Heart right ventricle (tissue), 16 donors: ENCODE data around the gene SCAND1. TPM values are rescaled to one million over a fixed set of nuclear protein-coding genes. Genes with fewer than 3 reads are reported as not detected.
A peak's percentile ranks its signal among the peaks of the same experiment; 100 is the strongest.
"Not testable (repeated sequence)": the region's sequence is repeated elsewhere in the genome, so short reads cannot be mapped to it uniquely, and the experiment has no call there.

Source experiments
- ATAC-seq, 8 donors: fragments of 200-7000 bp; cut with Tn5 transposase; one replicate each; pipeline ENCODE4 v1.9.1; 2020; ENCODE audit warnings: mild to moderate bottlenecking in 8 of 8, moderate library complexity in 8 of 8, moderate number of reproducible peaks in 1 of 8
- DNase-seq, 2 donors: peaks; one replicate each; pipeline ENCODE4 v3.0.0-alpha.2; 2020
- H3K27ac ChIP-seq, 10 donors: fragments of 200-600 bp; sonication (generic) in 2 of 10; one replicate each; pipeline versions ENCODE4 v1.5.0 to v1.8.0; 2020 to 2022; ENCODE audit warnings: mild to moderate bottlenecking in 3 of 10
- H3K27me3 ChIP-seq, 7 donors: fragments of 200-600 bp; one replicate each; pipeline ENCODE4 v1.8.0; 2021 to 2022; ENCODE audit warnings: mild to moderate bottlenecking in 2 of 7
- H3K36me3 ChIP-seq, 9 donors: fragments of 200-600 bp; sonication (generic) in 1 of 9; one replicate each; pipeline versions ENCODE4 v1.5.0 to v1.8.0; 2020 to 2022; ENCODE audit warnings: mild to moderate bottlenecking in 2 of 9
- H3K4me1 ChIP-seq, 9 donors: fragments of 200-600 bp; sonication (generic) in 1 of 9; one replicate each; pipeline versions ENCODE4 v1.5.0 to v1.8.0; 2020 to 2022; ENCODE audit warnings: mild to moderate bottlenecking in 4 of 9
- H3K4me3 ChIP-seq, 10 donors: fragments of 200-600 bp; sonication (generic) in 2 of 10; one replicate each; pipeline versions ENCODE4 v1.5.0 to v1.8.0; 2020 to 2022; ENCODE audit warnings: mild to moderate bottlenecking in 7 of 10, moderate library complexity in 2 of 10
- H3K9me3 ChIP-seq, 11 donors: fragments of 200-600 bp in 10 of 11; sonication (generic) in 2 of 11; one replicate each; pipeline versions ENCODE4 v1.5.0 to v1.8.0; 2013 to 2022; ENCODE audit warnings: mild to moderate bottlenecking in 2 of 11, control low read depth in 1 of 11, moderate library complexity in 1 of 11
- CTCF ChIP-seq, 9 donors: fragments of 200-600 bp; sonication (generic) in 2 of 9; IDR thresholded peaks; one replicate each; pipeline versions ENCODE4 v1.5.0 to v1.8.0; 2021 to 2022; ENCODE audit warnings: antibody characterized with exemption in 9 of 9, mild to moderate bottlenecking in 5 of 9, moderate library complexity in 1 of 9
- WGBS, 2 donors: extraction: QIAGEN DNeasy Blood & Tissue Kit; methylation state at CpG; one replicate each; pipeline ENCODE4 v1.1.7; 2013; ENCODE audit warnings: inconsistent platforms in 1 of 2; 5-methylcytosine and 5-hydroxymethylcytosine counted together
- intact Hi-C, 10 donors: fragments of 100-400 bp; cut with DNase I; formaldehyde crosslinking; loops; one replicate each; pipeline versions ENCODE4 v1.11.1 to v1.14.2; 2022
- polyA plus RNA-seq, 2 donors: library from polyadenylated mRNA; stranded (reverse); fragments of 200-250 nt; gene quantifications; one replicate each; pipeline ENCODE4 v1.2.3, GENCODE V29; 2013
- total RNA-seq, 10 donors: library from RNA; stranded (reverse); fragmentation: NEBNext Ultra II Directional in 3 of 10; extraction: Animal tissue kit (Norgen Biotek cat#: 25700) in 3 of 10; gene quantifications; one replicate each; pipeline versions ENCODE4 v1.2.1 to v1.2.4, GENCODE V29; 2021 to 2023
- donor health status: Arrhythmogenic right ventricular cardiomyopathy.
- donor health status: ischemic (EF 13 %, LVEDD 7.1; RV severe dilation, severe dysfunction).
- donor health status: healthy with polysubstance abuse.
- donor health status: DM: no; HTN: yes; CAD: no.
- donor health status: DM: no; HTN: no; CAD: no.
- donor health status: ischemic (EF 25% LVEDD 6.9; RV normal size, moderate dysfunction).
- donor health status: ischemic (EF 25% LVEDD 5.7; RV mildly dilated, moderate dysfunction).
- donor health status: healthy.
- donor health status: DM: yes; HTN: yes; CAD: no.
- donor health status: Ischemic cardiomyopathy.
- donor health status: ischemic (EF 35%, LVEDD 5.7; RV mildly dilated, moderate dysfunction).
- donor health status: nonischemic (EF 11% LVEDD 7.7; RV severe dilation, severe dysfunction).
- donor health status: DM: yes; HTN: yes; CAD: no.
- donor health status: PGD.
- donor health status: ischemic (EF 29% LVEDD 5.4; RV normal size, mild dysfunction).
- donor health status: nonischemic (EF 23%, LVEDD 6.1; RV moderate dilation, normal function).

Gene SCAND1
- total and polyA plus RNA-seq, 12 donors = 29.9 to 217 (median 41.1) TPM

- Histone ChIP-seq H3K9me3 (no peaks in the 10 kb centered on the region), H3K27me3 (no peaks in the 10 kb centered on the region), H3K36me3 (no peaks in the 10 kb centered on the region), H3K27ac (no peak overlapping the region), H3K4me3 (no peak overlapping the region), H3K4me1 (no peaks in the 10 kb centered on the region)
- no peak for DNase-seq
- no peak for TF ChIP-seq CTCF (IDR thresholded peaks at IDR 0.05)
- WGBS, 2 donors = 90 to 95% methylated on average over 4 of the region's 4 CpGs
- intact Hi-C loops = no loop called here
- no peak for ATAC-seq
These were observed 9.6 kb upstream of the SCAND1 start for GRCh38 chr20:35963878-35964277.

- not testable (repeated sequence) for H3K27ac ChIP-seq, H3K36me3 ChIP-seq, ATAC-seq, H3K27me3 ChIP-seq, DNase-seq, H3K9me3 ChIP-seq, H3K4me3 ChIP-seq
- peaks cover 0 to 10% (median 7%) of the 10 kb centered on the region in 9 donors for H3K4me1 ChIP-seq
- WGBS, 2 donors = 82 to 85% methylated on average over 6 of the region's 6 CpGs
- intact Hi-C loops = loop anchor here in 1 of 10 donors (10.0 kb wide), 1 partner anchor 234 kb away; no protein-coding TSS in a partner anchor
These were observed 5.0 kb upstream of the SCAND1 start for GRCh38 chr20:35959291-35959690.

DNA sequence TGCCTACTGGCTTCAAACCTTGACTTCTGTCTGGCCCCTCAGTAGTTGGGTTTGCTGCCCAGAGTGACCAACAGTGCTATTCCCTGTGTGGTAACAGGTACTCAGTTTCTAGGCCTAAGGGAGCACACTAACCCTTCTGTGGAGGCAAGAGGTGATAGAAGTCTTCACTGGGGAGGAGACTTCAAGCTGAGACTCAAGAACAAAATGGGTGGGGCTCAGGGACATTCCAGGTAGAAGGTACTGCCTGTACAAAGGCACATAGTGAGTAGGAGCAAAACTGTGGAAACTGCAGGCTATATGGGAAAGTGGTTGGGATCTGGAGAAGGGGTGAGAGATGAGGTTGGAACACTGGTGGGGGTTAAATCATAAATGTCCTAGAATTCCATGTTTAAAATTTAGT, 2.3 kb upstream of the SCAND1 start:
- Histone ChIP-seq H3K27me3 (no peaks in the 10 kb centered on the region), H3K9me3 (no peaks in the 10 kb centered on the region), H3K4me3 (no peak overlapping the region), H3K36me3 (peaks cover 0 to 4% (median 0%) of the 10 kb centered on the region in 9 donors), H3K27ac (no peak overlapping the region), H3K4me1 (peaks cover 10 to 29% (median 27%) of the 10 kb centered on the region in 9 donors)
- no peak for DNase-seq
- no peak for TF ChIP-seq CTCF (IDR thresholded peaks at IDR 0.05)
- intact Hi-C loops = loop anchor here in 1 of 10 donors (10.0 kb wide), 1 partner anchor 232 kb away; no protein-coding TSS in a partner anchor
- no peak for ATAC-seq

GRCh38 chr20:35954907-35955251, 577 bp upstream of the SCAND1 start:
- peak overlapping the region; percentile 91 to 99 (median 98) for H3K27ac ChIP-seq
- no peaks in the 10 kb centered on the region for H3K9me3 ChIP-seq
- DNase-seq = no peak
- WGBS, 2 donors = 1% methylated on average over 19 of the region's 19 CpGs
- intact Hi-C loops = loop anchor here in 1 of 10 donors (10.0 kb wide), 1 partner anchor 230 kb away; no protein-coding TSS in a partner anchor
- no peaks in the 10 kb centered on the region for H3K27me3 ChIP-seq
- H3K4me1 ChIP-seq = peaks cover 10 to 33% (median 28%) of the 10 kb centered on the region in 9 donors
- ATAC-seq = peak in 7 of 8 donors; percentile 0 to 8 (median 2)
- no peak for TF ChIP-seq CTCF (IDR thresholded peaks at IDR 0.05)
- peaks cover 0 to 5% (median 0%) of the 10 kb centered on the region in 9 donors for H3K36me3 ChIP-seq
- peak overlapping the region; percentile 67 to 98 (median 88) for H3K4me3 ChIP-seq
